HepG2 (cell line): ENCODE data around the gene CES1. TPM values are rescaled to one million over a fixed set of nuclear protein-coding genes. Genes with fewer than 3 reads are reported as not detected.
"Not testable (repeated sequence)": the region's sequence is repeated elsewhere in the genome, so short reads cannot be mapped to it uniquely, and the experiment has no call there.

Experiments used
- ATAC-seq: fragments of 200-7000 bp; cut with Tn5 transposase; 3 replicates; pipeline ENCODE4 v1.9.1; 2020; ENCODE audit warnings: mild to moderate bottlenecking, moderate library complexity
- BruUV-seq: library from RNA; stranded (reverse); fragments of 400-500 nt; replicated peaks from 2 replicates; lab custom pipeline; 2021; lab: Mats Ljungman, UMichigan
- CTCF ChIA-PET: fragments of 300-600 bp; formaldehyde crosslinking; extraction: SDS; loops from one replicate; lab custom pipeline; 2021; ENCODE audit warnings: low total read pairs, inconsistent platforms, low intra/inter-chr PET ratio; lab: Yijun Ruan, JAX
- POLR2A ChIA-PET: fragments of 350-600 bp; sonication (Branson Sonifier 250); formaldehyde crosslinking; loops from one replicate; lab custom pipeline; 2020; ENCODE audit warnings: antibody characterized with exemption, inconsistent platforms; lab: Yijun Ruan, JAX
- DNase-seq: peaks from one replicate; pipeline ENCODE4 v3.0.0-alpha.2; 2015; ENCODE audit warnings: low spot score
- FAIRE-seq: peaks from 3 replicates; lab custom pipeline; 2011; peaks lifted over from hg19 to GRCh38; lab: Jason Lieb, UNC
- H2AFZ ChIP-seq: one replicate; pipeline ENCODE4 v1.6.1; 2011; ENCODE audit warnings: low read length, inconsistent platforms
- H3K27ac ChIP-seq: fragments of 300-600 bp; 3 replicates; pipeline ENCODE4 v1.8.0; 2011; ENCODE audit warnings: mixed run types, mild to moderate bottlenecking, mixed read lengths, low read length, inconsistent platforms; ENCODE audit not compliant: insufficient read depth; ENCODE audit errors: extremely low read length
- H3K27me3 ChIP-seq, 2 experiments: fragments of 200-600 bp in 1 of 2; 2 replicates in 1 of 2; 3 replicates in 1 of 2; pipeline versions ENCODE4 v1.6.0 to v1.8.0; 2011; ENCODE audit warnings: low read length in 2 of 2, mild to moderate bottlenecking in 2 of 2, moderate library complexity in 2 of 2, inconsistent platforms in 1 of 2; ENCODE audit not compliant: insufficient read depth in 2 of 2, control insufficient read depth in 1 of 2
- H3K36me3 ChIP-seq, 2 experiments: fragments of 200-600 bp in 1 of 2; replicated peaks in 1 of 2; 2 replicates in 1 of 2; 3 replicates in 1 of 2; pipeline versions ENCODE4 v1.5.1 to v1.8.0; 2011; ENCODE audit warnings: low read length in 2 of 2, inconsistent platforms in 1 of 2; ENCODE audit not compliant: insufficient read depth in 2 of 2, control insufficient read depth in 1 of 2
- H3K4me1 ChIP-seq: 2 replicates; pipeline ENCODE4 v1.5.1; 2012; ENCODE audit warnings: low read length, inconsistent platforms; ENCODE audit not compliant: insufficient read depth
- H3K4me2 ChIP-seq: 2 replicates; pipeline ENCODE4 v1.6.0; 2011; ENCODE audit warnings: low read depth, low read length, inconsistent platforms
- H3K4me3 ChIP-seq, 3 experiments: fragments of 200-600 bp in 1 of 3; sonication (generic), shearing (Covaris generic) in 1 of 3; replicated peaks in 1 of 3; 2 replicates each; pipeline ENCODE4 v1.5.1; 2011 to 2016; ENCODE audit warnings: low read length in 3 of 3, inconsistent platforms in 2 of 3, low read depth in 2 of 3, mild to moderate bottlenecking in 2 of 3, control low read depth in 1 of 3, mixed read lengths in 1 of 3; ENCODE audit not compliant: insufficient read depth in 1 of 3
- H3K79me2 ChIP-seq: one replicate; pipeline ENCODE4 v1.6.1; 2011; ENCODE audit warnings: low read length, inconsistent platforms; ENCODE audit not compliant: insufficient read depth
- H3K9ac ChIP-seq: 2 replicates; pipeline ENCODE4 v1.6.0; 2011; ENCODE audit warnings: mild to moderate bottlenecking, low read depth, low read length, inconsistent platforms; ENCODE audit not compliant: insufficient read depth
- H3K9me3 ChIP-seq: 2 replicates; pipeline ENCODE4 v1.5.1; 2012; ENCODE audit warnings: mild to moderate bottlenecking, low read length
- H4K20me1 ChIP-seq: 2 replicates; pipeline ENCODE4 v1.6.0; 2011; ENCODE audit warnings: inconsistent platforms, mild to moderate bottlenecking, low read length, moderate library complexity; ENCODE audit not compliant: insufficient read depth
- ASH2L ChIP-seq: fragments of 300-600, 200-600 bp; sonication (generic); IDR thresholded peaks from 2 replicates; pipeline ENCODE4 v1.7.0; 2017; ENCODE audit warnings: low read depth, mild to moderate bottlenecking, moderate library complexity, mixed read lengths, low read length; ENCODE audit not compliant: insufficient read length
- CEBPB ChIP-seq: IDR thresholded peaks from 2 replicates; pipeline ENCODE4 v1.6.1; 2011; ENCODE audit warnings: low read depth, low read length, improper control_type of control experiment, borderline replicate concordance
- MAFF ChIP-seq: IDR thresholded peaks from 2 replicates; pipeline ENCODE4 v1.6.1; 2011; ENCODE audit warnings: low read depth, low read length, improper control_type of control experiment
- WGBS: methylation state at CpG from one replicate; pipeline ENCODE4 v1.1.6; 2017; ENCODE audit warnings: low lambda C conversion rate; 5-methylcytosine and 5-hydroxymethylcytosine counted together
- in situ Hi-C: cut with HindIII; loops from 2 replicates; pipeline ENCODE4 v1.10.0; 2017; ENCODE audit warnings: low pct_unique_long_range_greater_than_20kb; ENCODE audit not compliant: extremely low pct_ligation_motif_present
- intact Hi-C: fragments of 100-400 bp; cut with micrococcal nuclease; formaldehyde crosslinking; loops from one replicate; pipeline ENCODE4 v1.10.0; 2022; ENCODE audit not compliant: unreplicated experiment
- polyA plus RNA-seq, 8 experiments: library from polyadenylated mRNA; depleted of rRNA in 3 of 8; stranded (reverse) in 7 of 8; unstranded in 1 of 8; fragments of >200 nt; fragmentation: Illumina TruSeq in 4 of 8; extraction: Trizol in 4 of 8; gene quantifications; 2 replicates each; pipeline versions ENCODE4 v1.2.1 to v1.2.3, GENCODE V29; 2011 to 2016; ENCODE audit warnings: low read depth in 4 of 8, missing spikeins in 1 of 8, mixed read lengths in 1 of 8; ENCODE audit not compliant: insufficient read depth in 1 of 8
- total RNA-seq, 5 experiments: library from RNA; depleted of rRNA; stranded (reverse); fragments of >200 nt; fragmentation: Illumina TruSeq; extraction: Trizol; gene quantifications; 2 replicates each; pipeline ENCODE4 v1.2.3, GENCODE V29; 2016; ENCODE audit warnings: low read depth in 1 of 5

CES1 gene
- total and polyA plus RNA-seq, 2 of the 13 experiments (the other 11 are each of a cell fraction or from before 2014, with no cell fraction given), result 136 to 198 TPM

- intact Hi-C loops, result no loop called here
- FAIRE-seq (no peak), DNase-seq (no peak), ATAC-seq (no peak)
- no peaks in the 10 kb centered on the region for H3K27me3 ChIP-seq
- no peaks in the 10 kb centered on the region for H3K4me1 ChIP-seq
- BruUV-seq, result no TSS peak
- TF ChIP-seq MAFF (no peak), CEBPB (peak; percentile 69), ASH2L (no peak)
- H3K9ac ChIP-seq, result no peak overlapping the region
- no peak overlapping the region for H2AFZ ChIP-seq
- H4K20me1 ChIP-seq, result no peaks in the 10 kb centered on the region
- ChIA-PET CTCF (no interaction called here), POLR2A (no interaction called here)
- no peaks in the 10 kb centered on the region for H3K79me2 ChIP-seq
- in situ Hi-C loops, result no loop called here
- no peak overlapping the region for H3K4me3 ChIP-seq
- peaks cover 7 to 47% of the 10 kb centered on the region in 2 experiments; a peak in 4 of 5 replicates for H3K36me3 ChIP-seq
- no peaks in the 10 kb centered on the region for H3K9me3 ChIP-seq
- no peak overlapping the region for H3K4me2 ChIP-seq
- WGBS, result 86% methylated on average over 5 of the region's 5 CpGs
- H3K27ac ChIP-seq, result no peak overlapping the region
Measured at GRCh38 chr16:55817236-55817912, 15.5 kb downstream of the CES1 start.

- peaks cover 6 to 35% of the 10 kb centered on the region in 2 experiments; a peak in 4 of 5 replicates for H3K36me3 ChIP-seq
- H3K9ac ChIP-seq, in situ Hi-C loops, CTCF ChIA-PET, intact Hi-C loops, H3K27me3 ChIP-seq, H3K27ac ChIP-seq, ATAC-seq, BruUV-seq, H4K20me1 ChIP-seq, POLR2A ChIA-PET, H3K79me2 ChIP-seq, H3K9me3 ChIP-seq, DNase-seq, H3K4me2 ChIP-seq, H3K4me3 ChIP-seq, H2AFZ ChIP-seq, H3K4me1 ChIP-seq, FAIRE-seq: not testable (repeated sequence)
- WGBS, result 93% methylated on average over 4 of the region's 4 CpGs
Measured at GRCh38 chr16:55816222-55816621, 16.7 kb downstream of the CES1 start.
